H4 (cell line): ENCODE results near the gene TBX1. TPM values are rescaled to one million over a fixed set of nuclear protein-coding genes. Genes with fewer than 3 reads are reported as not detected.
A peak's percentile ranks its signal among the peaks of the same experiment; 100 is the strongest.

ENCODE experiments used
- DNase-seq: peaks from one replicate; pipeline ENCODE4 v3.0.0-alpha.2; 2015; ENCODE audit warnings: low spot score
- total RNA-seq: library from RNA; depleted of rRNA; stranded (reverse); fragments of >200 nt; shearing (Covaris generic); gene quantifications from 2 replicates; pipeline ENCODE4 v1.2.3, GENCODE V29; 2014

Gene TBX1
- total RNA-seq, 1 experiment from 2014 or later = not detected

- no peak for DNase-seq
These were observed 22.5 kb upstream of the TBX1 start for GRCh38 chr22:19737846-19738663.

- no peak for DNase-seq
These were observed 21.7 kb upstream of the TBX1 start for GRCh38 chr22:19738664-19739447.

GRCh38 chr22:19739448-19739895 is 21.1 kb upstream of the TBX1 start:
- no peak for DNase-seq

GRCh38 chr22:19739911-19740449 is 20.6 kb upstream of the TBX1 start:
- no peak for DNase-seq

GRCh38 chr22:19740586-19740985 is 20.0 kb upstream of the TBX1 start:
- DNase-seq = no peak

- DNase-seq = no peak
These were observed 19.5 kb upstream of the TBX1 start for GRCh38 chr22:19741053-19741452.

GRCh38 chr22:19742160-19743066 is 18.2 kb upstream of the TBX1 start:
- DNase-seq = no peak

GRCh38 chr22:19743081-19743480 is 17.5 kb upstream of the TBX1 start:
- DNase-seq = no peak

GRCh38 chr22:19743651-19744050 is 16.9 kb upstream of the TBX1 start:
- DNase-seq = no peak

- no peak for DNase-seq
These were observed 16.1 kb upstream of the TBX1 start for GRCh38 chr22:19744350-19745006.

GRCh38 chr22:19745155-19746101 is 15.2 kb upstream of the TBX1 start:
- no peak for DNase-seq

- no peak for DNase-seq
These were observed 13.9 kb upstream of the TBX1 start for GRCh38 chr22:19746726-19747125.

GRCh38 chr22:19747551-19747950 is 13.0 kb upstream of the TBX1 start:
- DNase-seq = no peak

- no peak for DNase-seq
These were observed 12.4 kb upstream of the TBX1 start for GRCh38 chr22:19748139-19748538.

GRCh38 chr22:19748991-19749664 is 11.4 kb upstream of the TBX1 start:
- no peak for DNase-seq

GRCh38 chr22:19749876-19750275 is 10.7 kb upstream of the TBX1 start:
- DNase-seq = no peak

GRCh38 chr22:19750507-19751490 is 9.8 kb upstream of the TBX1 start:
- DNase-seq = peak; percentile 49
